ENCODE measurements around the gene MYRFL.
"Not testable (repeated sequence)": the region's sequence is repeated elsewhere in the genome, so short reads cannot be mapped to it uniquely, and the experiment has no call there.

MYRFL gene

DNA sequence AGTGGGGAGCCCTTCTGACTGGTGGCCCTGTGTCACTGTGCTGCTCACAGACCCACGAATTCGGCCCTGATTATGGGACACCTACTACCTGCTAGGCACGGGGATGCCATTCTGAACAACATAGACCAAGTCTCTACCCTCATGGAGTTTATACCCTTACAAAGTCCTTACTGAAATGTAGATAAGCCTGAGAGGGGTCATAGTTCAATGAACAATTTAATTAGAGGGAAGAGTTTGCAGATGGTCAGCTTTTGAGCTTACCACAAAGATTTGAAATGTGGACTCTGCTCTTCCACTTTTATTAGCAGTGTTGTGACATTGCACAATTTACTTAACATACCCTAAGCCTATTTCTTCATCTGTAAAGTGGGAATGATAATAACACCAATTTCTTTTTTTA is 161.1 kb downstream of the MYRFL start:
- no peak for DNase-seq

DNA sequence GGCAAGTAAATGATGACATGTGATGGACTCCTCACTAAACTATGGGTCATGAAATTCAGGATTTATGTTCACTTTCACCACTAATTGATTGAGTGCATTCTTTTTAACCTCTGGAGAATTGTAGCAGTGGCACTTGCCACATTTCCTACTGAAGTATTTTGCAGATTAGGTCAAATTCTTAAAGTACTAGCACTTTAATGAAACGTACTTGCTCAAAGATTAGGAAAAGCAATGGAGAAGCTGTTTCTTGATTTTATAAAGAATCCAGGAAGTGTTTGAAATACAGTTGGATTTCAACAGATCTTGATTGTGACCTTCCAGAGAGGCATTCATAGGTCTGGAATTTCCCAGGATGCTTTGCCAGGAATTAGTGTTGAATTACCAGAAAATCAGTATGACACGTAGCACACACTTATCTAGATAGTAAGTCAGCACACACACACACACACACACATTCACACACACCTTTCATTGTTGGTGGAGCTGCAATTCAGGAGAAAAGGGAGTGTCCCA is 162.6 kb downstream of the MYRFL start:
- DNase-seq: no peak

DNA sequence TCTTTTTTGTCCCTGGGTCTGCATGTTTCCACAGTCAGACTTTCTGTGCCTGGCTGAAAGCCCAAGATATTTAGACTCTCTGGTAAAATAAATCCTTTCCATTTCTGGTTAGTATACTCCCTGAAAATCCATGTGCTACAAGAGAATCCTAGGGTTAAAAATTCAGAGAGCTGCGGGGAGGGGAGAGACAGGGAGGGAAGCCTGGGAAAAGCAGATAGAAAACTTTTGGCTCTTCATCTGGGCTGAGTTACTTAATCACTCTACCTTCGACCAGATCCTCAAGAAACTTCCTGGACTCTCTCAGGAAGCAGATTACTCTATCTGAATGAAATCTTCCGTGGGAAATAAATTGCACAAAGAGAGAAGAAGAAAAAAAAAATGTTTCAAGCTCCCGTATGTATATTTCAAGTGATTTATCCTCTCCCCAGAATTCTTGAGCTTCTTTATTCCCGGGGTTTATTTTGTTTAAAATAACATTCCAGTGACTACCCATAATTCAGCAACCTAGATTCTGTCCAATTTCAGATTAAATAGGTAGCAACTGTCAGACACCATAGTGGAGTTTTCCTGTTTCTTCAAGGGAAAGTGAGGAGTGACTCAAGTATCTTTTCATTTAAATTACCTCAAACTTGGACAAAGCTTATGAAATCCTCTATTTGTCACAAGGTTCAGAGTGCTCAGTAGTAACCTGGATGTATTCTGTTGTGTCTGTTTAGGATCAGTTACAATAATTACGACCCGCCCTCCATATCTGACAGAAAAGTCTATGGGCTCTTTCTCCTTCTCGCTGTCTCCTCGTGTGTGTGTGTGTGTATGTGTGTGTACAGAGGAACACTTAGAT is 163.7 kb downstream of the MYRFL start:
- DNase-seq: no peak

DNA sequence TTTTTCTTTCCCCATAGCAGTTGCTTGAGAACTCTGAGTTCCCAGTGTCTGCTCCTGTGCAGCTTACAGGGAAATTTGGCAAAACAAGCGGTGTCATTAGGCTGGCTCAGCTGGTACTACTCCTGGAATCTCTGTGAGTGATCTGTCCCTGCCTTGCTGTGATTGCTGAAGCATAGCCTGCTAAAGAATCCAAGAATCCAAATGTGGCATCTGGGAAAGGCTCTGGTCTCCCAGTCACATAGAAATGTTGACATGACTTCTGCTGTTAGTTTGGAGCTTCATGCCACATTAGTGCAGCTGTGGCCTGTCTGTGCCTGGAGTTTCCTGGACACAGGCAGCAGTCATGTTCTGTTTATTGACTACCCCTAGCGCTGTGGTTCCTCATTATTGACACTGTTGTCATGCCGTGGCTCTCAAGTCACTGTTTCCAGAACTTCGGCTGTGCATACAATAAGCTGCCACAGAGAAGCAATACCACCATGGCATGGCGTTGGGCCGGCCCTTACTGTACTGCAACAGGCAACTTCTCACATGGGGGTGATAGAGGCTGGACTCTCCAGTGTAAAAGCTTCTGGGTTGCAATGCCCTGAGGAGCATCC is 166.8 kb downstream of the MYRFL start:
- DNase-seq: no peak

DNA sequence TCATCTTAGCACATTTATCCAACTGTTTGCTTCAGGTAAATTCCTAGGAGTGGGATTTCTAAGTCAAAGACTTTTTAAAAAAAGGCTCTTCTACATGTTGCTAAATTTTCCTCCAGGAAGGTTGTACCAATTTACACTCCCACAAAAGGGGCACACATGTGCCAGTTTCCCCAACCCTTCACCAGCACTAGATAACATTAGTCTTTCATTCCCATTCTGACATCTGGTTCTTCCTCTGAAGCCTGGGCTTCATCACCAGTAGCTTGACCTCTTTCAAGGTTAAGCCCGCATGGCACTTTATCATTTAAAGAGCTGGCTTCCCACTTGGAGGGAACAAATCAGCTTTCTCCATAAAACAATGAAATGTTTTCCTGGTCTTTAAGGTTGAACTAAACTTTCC is 168.4 kb downstream of the MYRFL start:
- DNase-seq: no peak

DNA sequence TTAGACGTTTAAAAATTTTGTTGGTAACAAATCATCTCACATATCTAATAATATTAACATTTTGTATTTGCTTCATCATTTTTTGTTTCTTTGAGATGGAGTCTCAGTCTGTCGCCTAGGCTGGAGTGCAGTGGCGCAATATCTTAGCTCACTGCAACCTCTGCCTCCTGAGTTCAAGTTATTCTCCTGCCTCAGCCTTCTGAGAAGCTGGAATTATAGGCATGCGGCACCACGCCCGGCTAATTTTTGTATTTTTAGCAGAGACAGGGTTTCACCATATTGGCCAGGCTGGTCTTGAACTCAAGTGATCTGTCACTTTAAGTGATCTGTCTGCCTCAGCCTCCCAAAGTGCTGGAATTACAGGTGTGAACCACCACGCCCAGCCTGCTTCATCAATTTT is 169.1 kb downstream of the MYRFL start:
- DNase-seq: not testable (repeated sequence)

DNA sequence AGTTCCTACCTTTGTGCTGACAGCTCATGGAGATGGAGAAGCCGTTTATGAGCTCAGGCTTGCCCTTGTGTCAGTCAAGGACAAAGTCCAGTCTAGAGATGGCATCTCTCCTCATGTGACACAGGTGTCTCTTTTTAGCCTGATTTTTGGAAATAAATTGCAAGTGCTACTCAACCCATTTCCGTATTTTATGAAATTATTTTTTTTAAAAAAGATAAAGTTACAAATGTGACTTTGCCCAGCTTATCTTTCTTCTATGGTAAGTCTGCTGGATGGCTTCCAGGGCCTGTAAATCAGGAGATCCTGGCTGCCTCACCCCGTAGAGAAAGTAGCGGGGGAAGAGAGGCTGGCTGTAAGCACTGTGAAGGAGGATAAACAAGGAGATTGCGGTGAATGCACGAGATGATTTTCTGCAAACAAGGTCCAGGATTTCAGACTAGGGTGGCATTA is 169.7 kb downstream of the MYRFL start:
- DNase-seq: no peak

DNA sequence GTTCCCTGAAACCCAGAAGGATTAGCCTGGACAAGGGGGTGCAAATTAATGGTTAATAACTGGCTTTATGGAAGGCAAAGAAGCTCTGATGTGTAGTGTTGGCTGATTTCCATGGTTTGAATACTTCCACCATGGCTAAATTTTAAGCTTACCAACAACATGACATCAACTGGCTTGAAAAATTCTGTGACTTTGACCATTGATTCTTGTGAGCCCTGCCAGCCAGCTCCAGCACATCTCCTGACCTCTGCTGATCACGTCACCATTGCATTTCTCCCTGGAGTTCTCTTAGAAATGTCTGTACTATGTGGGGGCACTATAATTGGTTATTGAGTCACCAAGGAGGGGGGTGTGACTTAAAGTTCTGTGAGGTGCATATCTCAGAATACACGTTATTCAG is 171.2 kb downstream of the MYRFL start:
- no peak for DNase-seq

DNA sequence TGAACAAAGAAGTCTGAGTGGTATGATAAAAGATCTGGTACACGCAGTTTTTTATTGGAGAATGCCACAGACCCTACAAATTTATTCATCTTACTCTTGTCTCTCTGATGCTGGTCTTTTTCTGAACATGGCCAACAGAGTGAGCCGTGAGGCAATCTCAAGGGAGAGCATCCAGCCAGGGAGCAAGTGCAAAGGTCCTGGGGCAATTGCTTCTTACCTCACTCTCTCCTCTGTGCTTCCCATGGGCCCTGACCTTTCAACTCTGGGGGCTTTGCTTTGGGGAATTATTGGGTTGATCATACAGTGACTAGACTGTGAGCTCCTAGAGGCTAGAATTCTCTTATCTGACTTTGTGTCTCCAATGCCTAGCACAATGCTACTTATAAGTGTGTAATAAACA is 171.7 kb downstream of the MYRFL start:
- no peak for DNase-seq

DNA sequence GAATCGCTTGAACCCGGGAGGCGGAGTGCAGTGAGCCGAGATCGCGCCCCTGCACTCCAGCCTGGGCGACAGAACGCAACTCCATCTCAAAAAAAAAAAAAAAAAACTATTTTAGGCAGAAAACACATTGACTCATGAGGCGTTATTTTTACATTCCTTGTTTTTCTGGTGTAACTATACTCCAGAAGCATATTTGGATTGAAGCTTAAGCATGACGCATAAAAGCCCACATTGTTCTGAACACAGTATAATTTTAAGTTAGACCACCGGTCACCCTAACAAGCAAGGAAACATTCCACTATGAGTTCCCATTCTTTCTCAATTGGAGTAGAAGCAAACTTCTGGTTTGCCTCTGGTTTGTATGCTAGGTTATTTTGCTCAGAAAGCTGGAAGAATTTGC is 173.0 kb downstream of the MYRFL start:
- no peak for DNase-seq

DNA sequence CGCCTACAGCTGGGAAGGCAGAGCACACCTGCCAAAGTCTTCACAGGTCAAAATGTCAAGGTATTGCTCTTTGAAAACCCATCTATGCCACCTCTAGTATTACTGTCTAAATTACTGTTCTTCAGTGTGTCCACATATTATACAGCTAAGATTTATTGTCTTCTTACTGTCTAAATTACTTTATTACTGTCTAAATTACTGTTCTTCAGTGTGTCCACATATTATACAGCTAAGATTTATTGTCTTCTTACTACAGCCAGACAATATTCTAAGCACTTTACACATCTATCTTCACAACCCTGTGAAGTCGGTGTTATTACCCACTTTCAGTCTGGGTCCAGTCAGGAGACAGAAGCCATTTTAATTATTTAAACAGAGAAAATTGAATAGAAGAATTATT is 173.9 kb downstream of the MYRFL start:
- no peak for DNase-seq

DNA sequence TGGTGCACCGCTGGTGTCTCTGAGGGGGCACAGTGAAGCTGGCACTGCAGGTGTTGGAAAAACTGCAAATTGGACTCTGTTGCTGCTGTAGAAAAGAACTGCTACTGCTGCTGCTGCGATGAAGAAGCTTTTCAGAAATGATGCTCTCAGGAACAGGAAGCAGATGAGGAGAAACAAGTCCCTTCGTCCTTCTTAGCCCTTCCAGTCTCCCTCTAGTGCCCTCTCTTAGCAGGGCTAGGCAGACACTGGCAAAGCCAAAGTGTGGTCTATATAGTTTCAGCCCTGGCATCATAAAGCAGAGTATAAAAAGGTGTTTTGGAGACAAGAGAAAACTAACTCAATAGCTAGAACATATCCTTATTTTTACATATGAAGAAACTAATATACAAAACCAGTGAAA is 174.5 kb downstream of the MYRFL start:
- DNase-seq: no peak

DNA sequence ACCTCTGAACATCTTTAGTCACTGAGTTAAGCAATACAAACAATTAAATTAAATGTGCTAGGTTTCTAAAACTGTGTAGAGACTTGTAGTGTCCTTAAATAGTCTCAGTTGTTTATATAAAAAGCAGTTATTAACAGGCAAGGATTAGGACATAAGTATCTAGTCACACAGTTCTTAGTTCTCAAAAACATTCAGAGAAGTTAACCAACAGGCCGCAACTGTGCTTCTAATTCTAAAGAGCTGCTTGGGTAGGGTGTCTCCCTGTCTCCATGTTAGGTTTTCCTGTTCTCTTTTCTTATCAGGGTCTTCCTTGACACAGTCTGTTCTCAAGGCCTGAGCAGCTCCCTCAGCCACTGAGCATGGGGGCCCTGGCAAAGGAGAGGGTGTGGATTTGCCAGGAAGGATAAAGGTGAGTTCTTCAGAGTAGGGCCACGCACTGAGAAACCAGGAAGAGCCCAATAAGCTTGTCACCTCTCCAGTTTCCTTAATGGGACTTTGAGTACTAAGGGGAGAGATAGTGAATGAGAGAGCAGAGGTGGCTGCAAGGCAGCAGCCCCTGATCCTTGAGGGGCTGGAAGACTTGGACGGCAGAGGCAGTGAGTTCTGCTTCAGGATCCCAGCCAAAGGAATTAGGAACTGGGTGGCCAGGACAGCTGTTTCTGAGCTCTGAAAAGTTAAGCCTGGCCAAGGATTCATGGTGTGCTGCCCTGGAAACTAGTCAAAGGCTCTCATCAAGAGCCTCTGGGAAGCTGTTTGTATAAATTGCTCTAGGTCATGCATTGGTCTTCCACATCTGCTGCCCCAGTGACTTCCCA is 177.3 kb downstream of the MYRFL start:
- no peak for DNase-seq

DNA sequence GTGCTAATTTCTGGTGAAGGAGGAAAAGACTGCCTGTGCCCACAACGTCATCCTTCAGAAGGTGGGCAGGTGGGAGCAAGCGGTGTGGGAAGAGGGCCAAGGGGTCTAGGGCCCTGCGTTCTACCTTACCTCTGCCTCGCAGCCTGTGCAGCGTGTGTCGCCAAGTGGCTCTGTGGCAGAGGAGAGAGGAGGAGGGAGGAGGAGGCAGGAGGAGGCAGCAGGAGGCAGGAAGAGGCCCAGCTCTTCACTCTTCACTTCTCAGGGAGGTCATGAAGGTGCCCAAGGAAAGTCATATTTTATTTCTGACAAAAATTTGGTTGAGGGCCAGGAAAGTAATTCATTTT is 177.9 kb downstream of the MYRFL start:
- no peak for DNase-seq

DNA sequence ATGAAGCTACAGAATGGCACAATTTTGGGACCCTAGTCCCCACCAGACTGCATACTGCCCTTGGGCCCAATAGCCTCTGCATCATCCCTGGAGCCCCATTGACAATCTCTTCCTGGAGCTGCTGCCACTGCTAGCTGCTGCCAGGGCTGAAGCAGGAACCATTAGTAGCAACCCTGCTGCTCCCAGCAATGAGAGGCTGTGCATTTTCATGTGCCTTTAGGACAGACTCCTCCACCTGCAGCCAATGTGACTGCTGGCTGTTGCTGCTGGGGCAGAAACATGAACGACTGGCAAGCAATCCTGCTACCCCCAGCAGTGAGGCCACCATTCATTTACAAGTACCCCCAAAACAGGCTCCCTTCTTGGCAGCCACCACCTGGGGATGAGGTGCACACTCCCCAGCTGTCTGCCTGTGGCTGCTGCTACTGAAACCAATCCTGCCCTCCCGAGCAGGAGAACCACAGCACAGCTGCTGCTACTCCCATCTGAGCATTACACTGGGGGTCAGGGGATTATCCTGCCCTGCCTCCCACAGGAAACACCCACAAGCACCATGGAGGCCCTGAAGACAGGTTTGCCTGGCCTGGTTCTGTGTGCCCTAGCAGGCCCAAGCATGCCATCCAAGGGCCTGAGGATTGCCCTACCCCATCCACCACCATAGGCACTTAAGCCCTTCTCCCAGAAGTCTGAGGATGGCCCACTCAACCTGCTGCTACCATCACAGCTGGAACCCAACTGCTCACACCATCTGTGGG is 181.0 kb downstream of the MYRFL start:
- DNase-seq: no peak

DNA sequence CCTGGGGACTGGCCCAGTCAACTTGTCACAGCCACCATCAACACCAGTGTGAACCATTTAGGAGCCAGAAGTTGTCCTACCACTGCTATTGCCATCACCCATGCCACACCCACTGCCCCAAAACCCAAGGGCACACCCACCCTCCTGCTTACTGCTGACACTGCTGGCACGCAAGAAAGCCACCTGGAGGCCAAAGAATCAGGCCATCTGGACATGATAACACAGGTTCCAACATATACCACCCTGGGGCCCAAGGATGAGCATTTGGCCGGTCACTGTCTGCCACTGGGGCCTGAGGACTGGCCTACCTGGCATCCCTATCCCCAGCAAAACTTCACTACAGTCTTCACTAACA is 181.6 kb downstream of the MYRFL start:
- no peak for DNase-seq

DNA sequence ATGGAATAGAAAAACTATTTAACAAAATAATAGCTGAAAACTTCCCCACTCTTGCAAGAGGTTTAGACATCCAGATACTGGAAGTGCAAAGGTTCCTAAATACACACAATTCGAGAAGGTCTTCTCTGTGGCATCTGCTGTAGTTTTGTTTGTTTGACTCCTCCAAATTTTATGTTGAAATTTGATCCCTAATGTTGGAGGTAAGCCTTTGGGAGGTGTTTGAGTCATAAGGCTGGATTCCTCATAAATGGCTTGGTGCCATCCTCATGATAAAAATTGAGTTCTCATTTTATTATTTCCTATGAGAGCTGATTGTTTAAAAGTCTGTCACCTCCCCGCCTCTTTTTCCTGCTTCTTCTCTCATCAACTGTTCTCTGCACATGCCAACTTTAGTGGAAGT is 182.7 kb downstream of the MYRFL start:
- no peak for DNase-seq

Measured in hypothalamus (tissue), 51 donors.